Upper lobe of left lung (tissue), 6 donors: Measurements from ENCODE around the gene SERINC3. TPM values are rescaled to one million over a fixed set of nuclear protein-coding genes. Genes with fewer than 3 reads are reported as not detected.

Experiments used
- ATAC-seq, 2 donors: fragments of 200-7000 bp; cut with Tn5 transposase; one replicate each; pipeline ENCODE4 v1.9.1; 2022; ENCODE audit warnings: mild to moderate bottlenecking in 2 of 2, moderate library complexity in 2 of 2; ENCODE audit not compliant: low FRiP score in 2 of 2
- DNase-seq, 2 donors: peaks; one replicate each; pipeline ENCODE4 v3.0.0-alpha.2; 2019 to 2020
- H3K27ac ChIP-seq, 4 donors: fragments of 200-600 bp; sonication (generic); one replicate each; pipeline ENCODE4 v1.5.1; 2016 to 2019
- H3K27me3 ChIP-seq, 4 donors: fragments of 200-600 bp; sonication (generic); one replicate each; pipeline ENCODE4 v1.5.1; 2017 to 2019
- H3K36me3 ChIP-seq, 4 donors: fragments of 200-600 bp; sonication (generic); one replicate each; pipeline ENCODE4 v1.5.1; 2016 to 2019
- H3K4me1 ChIP-seq, 4 donors: fragments of 200-600 bp; sonication (generic); one replicate each; pipeline ENCODE4 v1.5.1; 2018 to 2019
- H3K4me3 ChIP-seq, 4 donors: fragments of 200-600 bp; sonication (generic); one replicate each; pipeline ENCODE4 v1.5.1; 2017 to 2019; ENCODE audit warnings: mild to moderate bottlenecking in 2 of 4, moderate library complexity in 1 of 4
- H3K9me3 ChIP-seq, 4 donors: fragments of 200-600 bp; sonication (generic); one replicate each; pipeline ENCODE4 v1.5.1; 2018 to 2019
- EP300 ChIP-seq, 4 donors: sonication (generic); formaldehyde crosslinking; IDR thresholded peaks; one replicate each; pipeline ENCODE4 v1.5.1; 2017; ENCODE audit warnings: antibody characterized with exemption in 4 of 4, control low read depth in 2 of 4
- POLR2A ChIP-seq, 4 donors: fragments of 450-650 bp; IDR thresholded peaks; one replicate each; pipeline ENCODE4 v1.5.1; 2016 to 2017; ENCODE audit warnings: antibody characterized with exemption in 4 of 4, mild to moderate bottlenecking in 2 of 4
- POLR2AphosphoS5 ChIP-seq, 2 donors: sonication (generic); formaldehyde crosslinking; IDR thresholded peaks; one replicate each; pipeline ENCODE4 v1.5.1; 2017; ENCODE audit warnings: antibody characterized with exemption in 2 of 2
- WGBS, 2 donors: methylation state at CpG; one replicate each; pipeline ENCODE4 v1.1.5; 2017 to 2018; 5-methylcytosine and 5-hydroxymethylcytosine counted together
- total RNA-seq, 6 donors: library from RNA; depleted of rRNA in 4 of 6; stranded (reverse); fragments of >200 nt in 4 of 6; gene quantifications; one replicate each; pipeline versions ENCODE4 v1.1.0 to v1.2.1, GENCODE V29; 2016 to 2021
- TF ChIP-seq, protein P1 (sequence below), 6 experiments: fragments of 450-650 bp in 4 of 6; fragments of 200-600 bp in 2 of 6; sonication (generic) in 2 of 6; IDR thresholded peaks; one replicate each; pipeline ENCODE4 v1.5.1; 2016 to 2019; ENCODE audit warnings: antibody characterized with exemption in 6 of 6
- donor health status: DM: no; HTN: no; CAD: no; lungs with moderate emphysema.
- donor health status: DM: no; HTN: yes; CAD: no; lungs with severe emphysema.

Gene SERINC3
- total RNA-seq, 6 donors from 2014 or later: 56.3 to 122 (median 107) TPM

DNA sequence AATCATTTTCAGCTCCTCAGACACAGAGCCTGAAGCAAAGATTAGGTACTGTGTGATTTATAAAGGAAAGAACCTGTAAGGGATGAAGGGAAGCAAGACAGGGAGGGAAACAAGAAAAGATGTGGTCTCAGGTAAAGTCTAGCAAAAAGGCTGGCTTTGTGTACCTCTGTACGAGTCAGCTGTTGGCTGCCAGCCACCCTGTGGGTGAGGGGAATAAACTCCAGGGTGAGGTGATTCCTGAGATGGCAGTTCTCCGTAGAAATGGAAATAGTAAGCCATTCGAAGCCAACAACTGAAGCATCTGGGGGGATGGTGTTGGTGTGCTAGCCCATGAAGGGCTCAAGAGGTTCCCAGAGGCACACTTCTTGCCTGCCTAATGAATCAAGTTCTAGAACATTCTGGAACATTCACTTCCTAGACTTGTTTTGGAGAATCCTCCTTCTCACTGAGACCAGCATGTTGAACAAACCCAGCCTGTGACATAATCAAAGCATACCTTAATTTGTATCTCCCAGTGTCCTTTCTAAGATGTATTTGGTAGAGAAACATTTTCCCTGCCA is 56.8 kb downstream of the SERINC3 start:
- ATAC-seq (no peak), DNase-seq (no peak)
- Histone ChIP-seq H3K36me3 (no peaks in the 10 kb centered on the region), H3K4me3 (no peak overlapping the region), H3K4me1 (peaks cover 0 to 4% (median 0%) of the 10 kb centered on the region in 4 donors), H3K27me3 (no peaks in the 10 kb centered on the region), H3K9me3 (no peaks in the 10 kb centered on the region), H3K27ac (peak overlapping the region in 1 of 4 donors; percentile 52)
- TF ChIP-seq EP300 (IDR thresholded peaks at IDR 0.05) (no peak), POLR2A (IDR thresholded peaks at IDR 0.05) (no peak)
- TF ChIP-seq, protein P1, sequence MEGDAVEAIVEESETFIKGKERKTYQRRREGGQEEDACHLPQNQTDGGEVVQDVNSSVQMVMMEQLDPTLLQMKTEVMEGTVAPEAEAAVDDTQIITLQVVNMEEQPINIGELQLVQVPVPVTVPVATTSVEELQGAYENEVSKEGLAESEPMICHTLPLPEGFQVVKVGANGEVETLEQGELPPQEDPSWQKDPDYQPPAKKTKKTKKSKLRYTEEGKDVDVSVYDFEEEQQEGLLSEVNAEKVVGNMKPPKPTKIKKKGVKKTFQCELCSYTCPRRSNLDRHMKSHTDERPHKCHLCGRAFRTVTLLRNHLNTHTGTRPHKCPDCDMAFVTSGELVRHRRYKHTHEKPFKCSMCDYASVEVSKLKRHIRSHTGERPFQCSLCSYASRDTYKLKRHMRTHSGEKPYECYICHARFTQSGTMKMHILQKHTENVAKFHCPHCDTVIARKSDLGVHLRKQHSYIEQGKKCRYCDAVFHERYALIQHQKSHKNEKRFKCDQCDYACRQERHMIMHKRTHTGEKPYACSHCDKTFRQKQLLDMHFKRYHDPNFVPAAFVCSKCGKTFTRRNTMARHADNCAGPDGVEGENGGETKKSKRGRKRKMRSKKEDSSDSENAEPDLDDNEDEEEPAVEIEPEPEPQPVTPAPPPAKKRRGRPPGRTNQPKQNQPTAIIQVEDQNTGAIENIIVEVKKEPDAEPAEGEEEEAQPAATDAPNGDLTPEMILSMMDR (IDR thresholded peaks at IDR 0.05): no peak
- WGBS, 2 donors: 52 to 56% methylated on average over 3 of the region's 3 CpGs

DNA sequence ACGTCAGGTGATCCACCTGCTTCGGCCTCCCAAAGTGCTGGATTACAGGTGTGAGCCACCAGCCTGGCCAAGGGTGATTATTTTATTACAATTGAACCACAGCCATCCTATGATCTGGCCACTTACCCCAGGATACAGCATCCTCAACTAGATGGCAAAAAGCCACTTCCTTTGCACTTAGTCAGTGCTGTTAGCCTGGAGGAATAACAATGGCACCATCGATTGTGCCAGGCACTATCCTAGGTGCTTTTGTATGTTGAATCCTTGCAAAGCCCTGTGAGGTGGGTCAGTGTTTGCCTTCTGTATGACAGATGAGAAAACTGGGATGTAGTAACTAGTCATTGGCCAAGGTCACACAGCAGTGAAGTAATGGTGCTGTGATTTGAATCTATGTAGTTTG is 57.4 kb downstream of the SERINC3 start:
- DNase-seq: no peak
- TF ChIP-seq POLR2A (IDR thresholded peaks at IDR 0.05) (no peak), EP300 (IDR thresholded peaks at IDR 0.05) (no peak), POLR2AphosphoS5 (IDR thresholded peaks at IDR 0.05) (no peak)
- TF ChIP-seq, protein P1 (IDR thresholded peaks at IDR 0.05): no peak
- Histone ChIP-seq H3K9me3 (no peaks in the 10 kb centered on the region), H3K27ac (no peak overlapping the region), H3K4me1 (peaks cover 0 to 4% (median 0%) of the 10 kb centered on the region in 4 donors), H3K27me3 (no peaks in the 10 kb centered on the region), H3K4me3 (no peak overlapping the region), H3K36me3 (no peaks in the 10 kb centered on the region)
- WGBS, 2 donors: 82 to 89% methylated on average over 3 of the region's 3 CpGs
- no peak for ATAC-seq

DNA sequence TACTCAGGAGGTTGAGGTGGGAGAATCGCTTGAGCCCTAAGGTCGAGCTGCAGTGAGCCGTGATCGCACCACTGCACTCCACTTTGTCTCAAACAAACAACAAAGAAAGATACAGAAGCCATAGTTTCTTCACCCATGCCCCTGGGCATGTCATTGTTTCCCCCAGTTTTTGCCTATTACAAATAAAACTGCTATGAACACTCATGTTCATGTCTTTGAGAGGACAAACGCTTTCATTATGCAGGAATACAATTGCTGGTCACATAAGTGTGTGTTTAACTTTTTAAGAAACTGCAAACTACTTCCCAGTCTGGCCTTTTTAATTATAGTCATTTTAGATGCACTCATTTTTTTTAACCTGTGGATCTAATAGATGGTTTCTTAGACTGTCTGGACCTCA is 58.4 kb downstream of the SERINC3 start:
- no peak for ATAC-seq
- Histone ChIP-seq H3K36me3 (no peaks in the 10 kb centered on the region), H3K9me3 (no peaks in the 10 kb centered on the region), H3K4me3 (no peak overlapping the region), H3K27me3 (no peaks in the 10 kb centered on the region), H3K27ac (no peak overlapping the region), H3K4me1 (peaks cover 0 to 4% (median 0%) of the 10 kb centered on the region in 4 donors)
- TF ChIP-seq POLR2A (IDR thresholded peaks at IDR 0.05) (no peak), EP300 (IDR thresholded peaks at IDR 0.05) (no peak)
- TF ChIP-seq, protein P1 (IDR thresholded peaks at IDR 0.05): no peak
- 79 to 84% methylated on average over 5 of the region's 5 CpGs for WGBS, 2 donors
- DNase-seq: no peak

GRCh38 chr20:44461803-44462174 is 60.1 kb downstream of the SERINC3 start:
- TF ChIP-seq EP300 (IDR thresholded peaks at IDR 0.05) (no peak), POLR2AphosphoS5 (IDR thresholded peaks at IDR 0.05) (no peak), POLR2A (IDR thresholded peaks at IDR 0.05) (no peak)
- TF ChIP-seq, protein P1 (IDR thresholded peaks at IDR 0.05): no peak
- H3K4me1 ChIP-seq: peaks cover 0 to 2% (median 0%) of the 10 kb centered on the region in 4 donors
- H3K36me3 ChIP-seq: no peaks in the 10 kb centered on the region
- WGBS, 2 donors: 79 to 81% methylated on average over 5 of the region's 5 CpGs
- H3K27me3 ChIP-seq: no peaks in the 10 kb centered on the region
- H3K27ac ChIP-seq: no peak overlapping the region
- H3K4me3 ChIP-seq: no peak overlapping the region
- no peak for ATAC-seq
- no peak for DNase-seq
- no peaks in the 10 kb centered on the region for H3K9me3 ChIP-seq

DNA sequence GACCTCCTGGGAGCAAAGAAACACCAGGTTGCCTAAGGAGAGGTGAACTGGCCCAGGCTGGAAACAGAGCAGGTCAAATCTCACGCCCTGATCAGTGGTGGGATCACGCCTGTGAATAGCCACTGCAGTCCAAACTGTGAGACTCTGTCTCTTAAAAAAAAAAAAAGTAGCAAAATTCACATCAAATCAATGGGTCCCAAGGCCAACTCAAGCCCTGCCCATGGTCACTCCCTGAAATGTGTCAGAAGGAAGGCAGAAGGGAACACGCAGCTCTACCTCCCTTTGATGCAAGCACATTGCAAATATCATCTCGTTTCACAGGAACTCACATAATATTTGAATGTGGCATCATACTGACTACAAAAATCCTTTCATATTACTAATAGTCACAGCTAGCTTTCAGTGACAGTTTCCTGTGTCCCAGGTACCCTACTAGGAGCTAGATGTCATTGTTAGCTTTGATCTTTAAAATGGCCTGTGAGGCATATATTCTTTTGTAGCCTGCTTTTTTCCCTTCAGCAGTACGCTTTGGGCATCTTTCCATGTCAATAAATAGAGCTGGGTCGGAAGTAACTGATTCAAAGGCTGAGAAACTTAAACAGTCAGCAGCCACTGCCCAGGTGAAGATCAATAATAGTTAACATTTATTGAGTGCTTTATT is 60.6 kb downstream of the SERINC3 start:
- no peak overlapping the region for H3K4me3 ChIP-seq
- H3K9me3 ChIP-seq: no peaks in the 10 kb centered on the region
- TF ChIP-seq, protein P1 (IDR thresholded peaks at IDR 0.05): no peak
- no peak for TF ChIP-seq POLR2AphosphoS5 (IDR thresholded peaks at IDR 0.05)
- no peak for TF ChIP-seq EP300 (IDR thresholded peaks at IDR 0.05)
- no peak for TF ChIP-seq POLR2A (IDR thresholded peaks at IDR 0.05)
- H3K27ac ChIP-seq: no peak overlapping the region
- H3K4me1 ChIP-seq: no peaks in the 10 kb centered on the region
- ATAC-seq: no peak
- WGBS, 2 donors: 77 to 85% methylated on average over 6 of the region's 6 CpGs
- no peak for DNase-seq
- no peaks in the 10 kb centered on the region for H3K27me3 ChIP-seq
- no peaks in the 10 kb centered on the region for H3K36me3 ChIP-seq
